ENCODE measurements around the gene PIK3R1. TPM values are rescaled to one million over a fixed set of nuclear protein-coding genes. Genes with fewer than 3 reads are reported as not detected.

PIK3R1 gene
- total RNA-seq, 1 donor from 2014 or later, result 80.4 TPM

DNA sequence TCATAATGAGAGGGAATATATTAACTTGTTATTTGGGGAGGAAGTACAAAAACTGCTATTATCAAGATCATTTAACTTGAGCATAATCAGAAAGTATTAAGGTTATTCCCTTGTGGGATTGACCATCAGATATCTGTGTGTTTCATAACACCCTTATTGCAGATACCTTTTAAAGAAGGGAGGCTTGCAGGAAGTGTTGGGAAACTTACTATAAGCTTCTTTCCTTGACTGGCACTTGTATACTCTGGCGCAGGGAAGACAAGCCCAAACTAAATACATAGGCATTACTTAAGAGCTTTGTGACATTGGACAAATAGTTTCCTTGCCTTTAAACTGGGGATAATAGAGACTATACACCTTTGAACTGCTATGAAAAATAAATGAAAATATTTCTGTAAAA, 50.9 kb downstream of the PIK3R1 start:
- H3K27ac Mint-ChIP-seq, result peak overlapping the region; percentile 40
- H3K4me3 Mint-ChIP-seq, result no peak overlapping the region
- peaks cover 8% of the 10 kb centered on the region for H3K9me3 Mint-ChIP-seq
- no peaks in the 10 kb centered on the region for H3K27me3 Mint-ChIP-seq (ENCODE audit: low read depth)
- no peak for DNase-seq (ENCODE audit: low spot score in 2 of 2, unreplicated experiment in 2 of 2)
- peaks cover 56% of the 10 kb centered on the region for H3K4me1 Mint-ChIP-seq
- TF ChIP-seq, protein P1, sequence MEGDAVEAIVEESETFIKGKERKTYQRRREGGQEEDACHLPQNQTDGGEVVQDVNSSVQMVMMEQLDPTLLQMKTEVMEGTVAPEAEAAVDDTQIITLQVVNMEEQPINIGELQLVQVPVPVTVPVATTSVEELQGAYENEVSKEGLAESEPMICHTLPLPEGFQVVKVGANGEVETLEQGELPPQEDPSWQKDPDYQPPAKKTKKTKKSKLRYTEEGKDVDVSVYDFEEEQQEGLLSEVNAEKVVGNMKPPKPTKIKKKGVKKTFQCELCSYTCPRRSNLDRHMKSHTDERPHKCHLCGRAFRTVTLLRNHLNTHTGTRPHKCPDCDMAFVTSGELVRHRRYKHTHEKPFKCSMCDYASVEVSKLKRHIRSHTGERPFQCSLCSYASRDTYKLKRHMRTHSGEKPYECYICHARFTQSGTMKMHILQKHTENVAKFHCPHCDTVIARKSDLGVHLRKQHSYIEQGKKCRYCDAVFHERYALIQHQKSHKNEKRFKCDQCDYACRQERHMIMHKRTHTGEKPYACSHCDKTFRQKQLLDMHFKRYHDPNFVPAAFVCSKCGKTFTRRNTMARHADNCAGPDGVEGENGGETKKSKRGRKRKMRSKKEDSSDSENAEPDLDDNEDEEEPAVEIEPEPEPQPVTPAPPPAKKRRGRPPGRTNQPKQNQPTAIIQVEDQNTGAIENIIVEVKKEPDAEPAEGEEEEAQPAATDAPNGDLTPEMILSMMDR (IDR thresholded peaks at IDR 0.05; ENCODE audit: unreplicated experiment), result no peak
- H3K36me3 Mint-ChIP-seq, result peaks cover 12% of the 10 kb centered on the region

DNA sequence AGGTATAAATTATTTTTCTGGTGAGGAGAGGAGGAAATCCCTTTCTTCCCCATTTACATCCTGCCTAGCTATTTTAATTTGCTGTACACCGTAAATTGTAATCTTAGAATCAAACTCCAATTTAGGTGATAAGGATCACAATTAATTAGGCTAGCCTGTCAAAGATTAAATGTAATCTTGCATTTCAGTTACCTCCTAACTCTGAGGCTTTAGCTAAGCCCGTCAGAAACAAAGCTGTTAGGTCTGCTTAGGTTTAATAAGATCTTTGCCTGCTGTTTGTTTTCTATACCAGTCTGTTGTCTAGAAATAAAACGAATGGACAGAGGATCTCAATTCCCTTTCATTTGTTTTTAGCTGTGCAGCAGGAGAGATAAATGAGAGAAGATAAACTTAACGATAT, 51.5 kb downstream of the PIK3R1 start:
- Mint-ChIP-seq H3K36me3 (peaks cover 12% of the 10 kb centered on the region), H3K27me3 (ENCODE audit: low read depth) (no peaks in the 10 kb centered on the region), H3K4me3 (peak overlapping the region; percentile 18), H3K9me3 (peaks cover 8% of the 10 kb centered on the region), H3K27ac (peak overlapping the region; percentile 75), H3K4me1 (peaks cover 52% of the 10 kb centered on the region)
- TF ChIP-seq, protein P1 (IDR thresholded peaks at IDR 0.05; ENCODE audit: unreplicated experiment), result no peak
- DNase-seq (ENCODE audit: low spot score in 2 of 2, unreplicated experiment in 2 of 2), result no peak

DNA sequence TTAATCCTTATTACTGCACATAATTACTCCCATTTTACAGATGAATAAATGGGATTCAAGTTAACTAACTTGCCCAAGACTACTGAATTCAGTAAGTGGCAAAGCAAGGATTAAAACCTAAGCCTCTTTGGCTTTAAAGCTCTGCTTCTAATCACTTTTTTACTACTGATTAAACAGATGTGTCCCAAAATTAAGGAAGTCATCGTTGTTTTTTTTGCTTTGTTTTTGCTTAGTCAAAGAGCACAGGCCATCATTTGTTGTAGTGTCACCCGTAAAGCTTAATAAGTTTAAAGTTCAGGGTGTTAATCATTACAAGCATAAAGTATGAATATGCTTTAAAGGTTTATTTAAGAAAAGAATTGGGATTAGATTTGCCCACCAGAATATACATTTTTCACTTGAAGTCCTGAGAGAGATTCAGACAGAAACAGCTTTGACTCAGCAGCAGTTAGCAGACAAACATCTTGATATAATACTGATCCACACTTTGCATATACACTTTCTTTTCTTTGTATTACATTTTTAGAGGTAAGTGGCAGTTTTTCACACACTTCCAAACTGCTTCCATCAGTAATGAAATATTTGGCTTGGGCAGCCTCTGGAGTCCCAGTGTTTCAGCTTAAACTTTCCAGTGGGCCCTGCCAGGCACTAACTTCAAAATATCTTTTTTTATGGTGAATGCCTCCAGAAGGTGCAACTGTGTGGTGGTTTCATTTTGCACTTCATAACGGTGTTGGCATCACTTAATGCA, 52.7 kb downstream of the PIK3R1 start:
- Mint-ChIP-seq H3K4me3 (no peak overlapping the region), H3K27ac (no peak overlapping the region), H3K27me3 (ENCODE audit: low read depth) (no peaks in the 10 kb centered on the region), H3K36me3 (peaks cover 12% of the 10 kb centered on the region), H3K9me3 (peaks cover 8% of the 10 kb centered on the region), H3K4me1 (peaks cover 58% of the 10 kb centered on the region)
- no peak for DNase-seq (ENCODE audit: low spot score in 2 of 2, unreplicated experiment in 2 of 2)
- TF ChIP-seq, protein P1 (IDR thresholded peaks at IDR 0.05; ENCODE audit: unreplicated experiment), result no peak

DNA sequence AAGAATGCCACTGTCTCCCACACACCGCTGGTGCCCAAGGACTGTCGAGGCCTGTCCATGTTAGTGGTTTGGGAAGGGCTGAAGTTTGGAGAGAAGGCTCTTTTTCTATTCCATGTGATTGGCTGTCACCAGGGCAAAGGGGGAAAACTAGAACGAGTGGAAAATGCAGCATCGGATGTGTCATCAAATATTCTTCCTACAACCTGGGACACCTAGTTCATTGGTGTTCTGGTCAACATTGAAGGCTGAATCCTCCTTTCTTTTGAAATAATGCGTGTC, 53.2 kb downstream of the PIK3R1 start:
- H3K4me1 Mint-ChIP-seq, result peaks cover 58% of the 10 kb centered on the region
- DNase-seq (ENCODE audit: low spot score in 2 of 2, unreplicated experiment in 2 of 2), result no peak
- H3K36me3 Mint-ChIP-seq, result peaks cover 12% of the 10 kb centered on the region
- TF ChIP-seq, protein P1 (IDR thresholded peaks at IDR 0.05; ENCODE audit: unreplicated experiment), result no peak
- H3K27ac Mint-ChIP-seq, result no peak overlapping the region
- H3K4me3 Mint-ChIP-seq, result no peak overlapping the region
- H3K9me3 Mint-ChIP-seq, result peaks cover 8% of the 10 kb centered on the region
- H3K27me3 Mint-ChIP-seq (ENCODE audit: low read depth), result no peaks in the 10 kb centered on the region

DNA sequence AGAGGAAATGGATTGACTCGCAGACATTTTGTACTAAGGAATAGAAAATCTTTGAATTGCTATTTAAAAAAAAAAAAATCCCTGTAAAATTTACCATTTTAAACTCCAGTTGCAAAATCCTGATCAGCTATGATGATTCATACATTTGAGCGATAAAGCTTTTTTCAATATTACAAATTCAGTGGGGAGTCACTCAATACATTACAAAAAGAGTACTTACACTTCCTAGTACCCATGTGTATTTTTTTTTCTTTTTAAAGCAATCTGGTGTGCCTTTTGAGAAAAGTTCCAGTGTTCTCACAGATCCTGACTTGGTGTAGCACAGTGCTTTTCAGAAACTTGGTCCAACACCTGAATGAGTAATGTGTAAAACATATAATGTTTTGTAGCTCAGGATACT, 54.3 kb downstream of the PIK3R1 start:
- Mint-ChIP-seq H3K9me3 (peaks cover 4% of the 10 kb centered on the region), H3K4me3 (no peak overlapping the region), H3K27me3 (ENCODE audit: low read depth) (no peaks in the 10 kb centered on the region), H3K36me3 (peaks cover 9% of the 10 kb centered on the region), H3K4me1 (peaks cover 63% of the 10 kb centered on the region), H3K27ac (no peak overlapping the region)
- TF ChIP-seq, protein P1 (IDR thresholded peaks at IDR 0.05; ENCODE audit: unreplicated experiment), result no peak
- no peak for DNase-seq (ENCODE audit: low spot score in 2 of 2, unreplicated experiment in 2 of 2)

Measured in mesothelial cell of epicardium (in vitro differentiated cells).